HG03097 (cell line): ENCODE results near the gene SLC37A2.
"Not testable (repeated sequence)": the region's sequence is repeated elsewhere in the genome, so short reads cannot be mapped to it uniquely, and the experiment has no call there.

ENCODE experiments used
- ATAC-seq: cut with Tn5 transposase; IDR thresholded peaks from one replicate; pipeline ENCODE4 v1.9.1; 2021; ENCODE audit not compliant: unreplicated experiment, low FRiP score

Gene SLC37A2

DNA sequence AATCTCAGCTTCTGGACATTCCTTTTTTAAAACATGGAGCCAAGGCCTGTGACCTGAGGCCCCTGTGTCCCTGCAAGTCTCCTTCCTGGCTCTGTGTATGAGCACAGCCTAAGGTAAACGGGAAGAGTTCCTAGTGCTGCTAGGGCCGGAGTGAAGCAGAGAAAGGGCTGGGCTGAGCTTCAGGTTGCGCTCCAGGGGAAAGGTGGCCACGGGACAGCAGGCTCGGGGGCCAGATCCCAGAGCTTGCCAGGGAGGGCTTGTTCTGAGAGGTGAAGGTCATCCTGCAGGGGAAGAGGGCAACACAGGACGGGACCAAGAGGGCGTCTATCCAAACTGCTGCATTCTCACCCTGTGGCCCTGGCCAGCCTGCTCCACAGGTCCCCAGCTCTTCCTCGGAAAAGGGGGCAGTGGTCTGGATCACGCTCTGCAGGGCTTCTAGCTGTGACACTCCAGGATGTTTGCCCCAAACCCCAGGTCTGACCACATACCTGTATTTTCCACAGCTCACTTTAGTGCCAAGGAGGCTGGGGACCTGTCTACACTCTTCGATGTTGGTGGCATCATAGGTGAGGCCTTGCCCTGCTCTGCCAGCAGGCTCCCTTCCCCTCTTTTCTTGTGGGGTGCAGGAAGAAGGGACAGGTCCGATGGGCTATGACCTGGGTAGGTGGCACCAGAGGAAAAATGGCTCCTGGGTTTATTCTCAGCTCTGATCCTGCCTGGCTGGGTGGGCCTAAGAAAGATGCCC lies 20.4 kb downstream of the SLC37A2 start:
- ATAC-seq, result no peak

DNA sequence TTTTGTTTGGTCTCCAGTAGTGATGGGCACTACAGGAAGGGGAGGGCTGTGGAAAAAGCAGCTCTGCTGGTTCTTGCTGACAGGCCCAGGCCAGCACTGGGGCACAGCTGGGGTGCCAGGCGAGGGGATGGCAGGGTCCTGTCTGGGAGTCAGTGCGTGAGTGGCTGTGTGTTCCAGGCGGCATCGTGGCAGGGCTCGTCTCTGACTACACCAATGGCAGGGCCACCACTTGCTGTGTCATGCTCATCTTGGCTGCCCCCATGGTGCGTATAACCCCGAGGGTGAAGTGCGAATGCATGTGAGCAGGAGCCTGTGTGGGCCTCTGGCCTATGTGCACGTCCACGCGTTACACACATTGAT lies 20.9 kb downstream of the SLC37A2 start:
- ATAC-seq, result no peak

DNA sequence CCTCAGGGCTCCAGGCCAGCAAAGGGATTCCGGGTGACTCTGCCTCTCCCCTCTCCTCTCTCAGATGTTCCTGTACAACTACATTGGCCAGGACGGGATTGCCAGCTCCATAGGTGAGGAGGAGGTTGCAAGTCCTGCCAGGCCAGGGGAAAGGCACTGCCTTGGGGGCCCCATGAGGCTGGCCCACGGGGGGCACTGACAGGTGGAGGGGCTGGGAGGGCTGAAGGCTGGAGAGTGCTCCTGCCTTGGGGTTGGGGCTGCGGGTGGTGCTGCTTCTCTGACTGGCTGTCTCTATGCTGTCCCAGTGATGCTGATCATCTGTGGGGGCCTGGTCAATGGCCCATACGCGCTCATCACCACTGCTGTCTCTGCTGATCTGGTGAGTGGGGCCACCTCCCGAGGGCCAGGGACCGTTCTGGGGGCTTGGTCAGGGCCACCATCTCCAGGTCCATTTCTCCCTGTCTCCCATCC lies 21.7 kb downstream of the SLC37A2 start:
- no peak for ATAC-seq

DNA sequence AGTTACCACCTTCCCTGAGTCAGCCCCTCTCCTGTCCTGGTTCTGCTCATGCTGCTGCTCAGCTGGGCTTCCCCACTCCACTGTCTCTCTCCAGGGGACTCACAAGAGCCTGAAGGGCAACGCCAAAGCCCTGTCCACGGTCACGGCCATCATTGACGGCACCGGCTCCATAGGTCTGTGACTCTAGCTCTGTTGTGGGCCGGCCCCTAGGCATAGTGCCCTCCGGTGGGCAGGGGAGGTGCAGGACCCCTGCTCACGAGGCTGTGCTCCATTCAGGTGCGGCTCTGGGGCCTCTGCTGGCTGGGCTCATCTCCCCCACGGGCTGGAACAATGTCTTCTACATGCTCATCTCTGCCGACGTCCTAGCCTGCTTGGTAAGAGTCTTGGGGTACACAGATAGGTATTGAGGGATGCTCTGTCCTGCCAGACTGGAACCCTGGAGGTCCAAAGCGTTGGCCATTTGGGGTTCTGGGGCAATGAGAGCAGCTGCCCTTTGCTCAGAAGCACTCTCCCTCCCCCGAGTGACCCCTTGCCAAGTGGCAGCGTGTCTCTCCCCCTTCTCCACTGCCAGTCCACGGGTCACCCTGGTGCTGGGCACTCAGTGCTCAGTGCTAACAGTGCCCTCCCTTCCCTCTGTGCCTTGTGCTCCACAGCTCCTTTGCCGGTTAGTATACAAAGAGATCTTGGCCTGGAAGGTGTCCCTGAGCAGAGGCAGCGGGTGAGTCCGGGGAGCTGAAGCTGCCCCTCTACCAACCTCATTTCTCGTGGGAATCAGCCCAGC lies 22.4 kb downstream of the SLC37A2 start:
- ATAC-seq, result no peak

DNA sequence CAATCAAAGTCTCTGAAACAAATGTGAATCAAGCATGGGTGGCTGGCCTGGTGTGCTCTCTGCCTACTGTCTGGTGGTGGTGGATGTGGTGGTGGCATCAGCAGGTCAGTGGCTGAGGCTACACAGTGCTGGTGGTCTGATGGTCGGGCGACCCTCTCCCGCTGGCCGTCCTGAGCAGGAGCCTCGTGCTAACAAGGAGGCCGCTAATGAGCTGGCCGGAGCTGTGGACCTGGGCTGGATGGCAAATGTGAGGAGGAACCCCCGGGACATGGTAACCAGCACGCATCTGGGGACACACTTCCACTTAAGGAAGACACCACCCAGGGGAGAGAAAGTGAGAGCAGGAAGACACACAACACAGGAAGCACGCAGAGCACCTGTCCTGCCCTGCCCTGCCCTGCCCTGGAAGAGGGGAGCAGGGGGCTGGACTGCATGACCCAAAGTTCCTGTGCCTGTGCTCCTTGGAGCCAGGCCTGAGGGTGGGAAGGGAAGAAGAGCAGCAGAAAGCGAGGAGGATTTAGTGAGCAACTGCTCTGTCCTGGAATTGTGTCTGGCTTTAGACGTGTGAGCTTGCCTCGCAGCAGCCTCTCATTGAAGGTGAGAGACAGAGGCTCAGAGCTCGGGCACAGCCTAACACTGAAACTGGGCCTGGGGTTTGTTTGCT lies 23.7 kb downstream of the SLC37A2 start:
- no peak for ATAC-seq

DNA sequence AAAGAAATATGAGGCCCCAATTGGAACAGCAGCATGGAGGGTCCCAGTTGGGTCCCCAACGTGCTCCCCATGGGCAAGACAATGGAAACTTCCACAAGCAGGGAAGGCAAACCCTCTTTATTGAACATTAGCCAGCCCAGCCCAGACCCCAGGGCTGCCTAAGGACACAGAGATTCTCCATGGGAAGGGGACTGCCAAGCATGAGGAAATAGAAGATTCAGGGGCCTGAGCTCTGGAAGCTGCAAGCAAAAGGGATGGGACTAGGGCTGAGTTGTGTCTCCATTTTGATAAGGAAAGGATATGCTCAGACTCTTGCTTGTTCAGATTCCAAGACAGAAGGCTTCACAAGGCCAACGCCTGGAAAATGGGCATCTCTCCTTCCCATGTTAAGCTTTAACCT lies 25.0 kb downstream of the SLC37A2 start:
- ATAC-seq, result no peak

DNA sequence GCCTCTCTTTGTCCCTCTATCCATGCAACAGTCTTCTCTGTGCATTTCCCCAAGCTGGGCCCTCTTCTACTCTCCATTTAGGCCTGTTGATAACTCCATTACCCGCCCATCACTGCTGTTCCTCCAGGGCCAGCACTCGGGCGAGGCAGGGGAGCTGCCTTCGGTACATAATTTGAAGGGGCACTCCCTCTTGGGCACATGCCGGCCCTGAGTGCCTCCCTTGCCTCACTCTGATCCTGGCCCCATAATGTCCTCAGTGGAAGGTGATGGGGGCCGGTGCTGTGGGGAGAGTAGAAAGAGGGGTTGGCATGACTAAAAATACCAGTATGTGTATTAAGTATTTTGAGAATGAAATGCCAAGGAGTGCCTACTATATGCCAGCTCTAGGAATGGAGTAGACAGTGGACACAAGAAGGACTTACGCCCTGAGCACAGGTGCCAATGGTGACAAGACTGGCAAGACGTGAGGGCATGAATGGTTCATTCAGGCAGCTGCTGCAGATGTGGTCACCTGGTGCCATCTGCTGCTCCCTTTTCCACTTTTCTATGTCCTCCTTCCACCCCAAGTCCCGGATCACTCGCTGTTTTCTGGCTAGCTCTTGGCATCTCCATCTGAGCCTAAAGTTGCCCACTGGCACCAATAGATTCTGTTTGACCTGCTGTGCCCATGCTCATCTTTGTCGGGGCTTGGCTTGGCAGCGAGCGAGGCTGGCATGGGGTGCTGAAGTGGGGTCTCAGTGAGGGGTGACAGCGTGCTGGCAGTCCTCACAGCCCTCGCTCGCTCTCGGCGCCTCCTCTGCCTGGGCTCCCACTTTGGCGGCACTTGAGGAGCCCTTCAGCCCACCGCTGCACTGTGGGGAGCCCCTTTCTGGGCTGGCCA lies 25.7 kb downstream of the SLC37A2 start:
- no peak for ATAC-seq

DNA sequence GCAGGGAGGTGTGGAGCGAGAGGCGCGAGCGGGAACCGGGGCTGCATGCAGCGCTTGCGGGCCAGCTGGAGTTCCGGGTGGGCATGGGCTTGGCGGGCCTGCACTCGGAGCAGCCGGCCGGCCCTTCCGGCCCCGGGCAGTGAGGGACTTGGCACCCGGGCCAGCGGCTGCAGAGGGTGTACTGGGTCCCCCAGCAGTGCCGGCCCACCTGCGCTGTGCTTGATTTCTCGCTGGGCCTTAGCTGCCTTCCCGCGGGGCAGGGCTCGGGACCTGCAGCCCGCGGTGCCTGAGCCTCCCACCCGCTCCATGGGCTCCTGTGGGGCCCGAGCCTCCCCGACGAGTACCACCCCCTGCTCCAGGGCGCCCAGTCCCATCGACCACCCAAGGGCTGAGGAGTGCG lies 26.4 kb downstream of the SLC37A2 start:
- not testable (repeated sequence) for ATAC-seq

DNA sequence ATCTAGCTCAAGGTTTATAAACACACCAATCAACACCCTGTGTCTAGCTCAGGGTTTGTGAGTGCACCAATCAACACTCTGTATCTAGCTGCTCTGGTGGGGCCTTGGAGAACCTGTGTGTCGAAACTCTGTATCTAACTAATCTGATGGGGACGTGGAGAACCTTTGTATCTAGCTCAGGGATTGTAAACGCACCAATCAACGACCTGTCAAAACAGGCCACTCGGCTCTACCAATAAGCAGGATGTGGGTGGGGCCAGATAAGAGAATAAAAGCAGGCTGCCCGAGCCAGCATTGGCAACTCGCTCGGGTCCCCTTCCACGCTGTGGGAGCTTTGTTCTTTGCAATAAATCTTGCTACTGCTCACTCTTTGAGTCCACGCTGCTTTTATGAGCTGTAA lies 27.0 kb downstream of the SLC37A2 start:
- not testable (repeated sequence) for ATAC-seq

DNA sequence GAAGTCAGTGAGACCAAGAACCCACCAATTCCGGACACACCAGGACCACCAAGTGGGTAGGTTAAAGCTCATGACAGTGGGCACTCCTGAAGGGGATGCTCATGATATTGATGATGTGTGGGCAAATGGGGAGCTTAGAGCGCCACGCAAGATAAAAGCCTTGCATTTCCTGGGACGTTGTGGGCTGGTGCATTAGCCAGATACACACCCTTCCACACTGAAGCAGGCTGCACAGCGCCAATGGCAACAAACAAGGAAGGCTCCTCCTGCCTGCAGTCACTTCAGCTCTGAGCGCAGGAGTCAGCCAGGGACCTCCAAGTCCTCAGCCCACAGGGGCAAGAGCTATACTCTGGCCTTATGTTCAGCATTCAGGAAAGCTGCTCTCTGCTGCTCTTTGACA lies 27.7 kb downstream of the SLC37A2 start:
- ATAC-seq, result no peak

DNA sequence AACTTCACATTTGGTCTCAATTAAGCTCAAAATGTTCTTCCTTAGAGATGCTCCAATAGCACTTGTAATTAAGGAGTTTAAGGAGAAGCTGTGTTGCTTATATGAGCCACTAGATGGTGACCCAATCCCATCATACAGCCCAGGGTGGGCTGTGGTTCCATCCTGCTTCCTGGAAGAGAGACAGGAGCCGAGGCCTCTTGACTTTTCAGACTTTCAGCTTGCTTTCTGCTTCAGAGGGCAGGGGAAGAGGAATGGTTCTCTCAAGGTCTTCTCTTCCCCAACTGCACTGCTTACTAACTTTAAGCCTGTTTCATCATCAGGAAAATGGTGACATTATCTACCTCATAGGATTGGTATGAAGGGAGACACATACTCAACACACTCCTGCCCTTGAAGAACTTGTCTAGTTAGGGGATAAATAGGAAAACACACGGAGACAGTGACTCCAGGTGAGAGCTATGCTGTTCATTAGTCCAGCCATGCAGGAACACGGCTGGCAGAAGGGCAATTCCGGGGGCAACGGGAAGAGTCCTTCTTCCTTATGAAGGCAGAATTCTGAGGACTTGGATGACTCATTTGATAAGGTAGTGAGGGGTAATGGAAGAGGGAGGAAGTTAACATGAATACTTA lies 28.3 kb downstream of the SLC37A2 start:
- no peak for ATAC-seq

DNA sequence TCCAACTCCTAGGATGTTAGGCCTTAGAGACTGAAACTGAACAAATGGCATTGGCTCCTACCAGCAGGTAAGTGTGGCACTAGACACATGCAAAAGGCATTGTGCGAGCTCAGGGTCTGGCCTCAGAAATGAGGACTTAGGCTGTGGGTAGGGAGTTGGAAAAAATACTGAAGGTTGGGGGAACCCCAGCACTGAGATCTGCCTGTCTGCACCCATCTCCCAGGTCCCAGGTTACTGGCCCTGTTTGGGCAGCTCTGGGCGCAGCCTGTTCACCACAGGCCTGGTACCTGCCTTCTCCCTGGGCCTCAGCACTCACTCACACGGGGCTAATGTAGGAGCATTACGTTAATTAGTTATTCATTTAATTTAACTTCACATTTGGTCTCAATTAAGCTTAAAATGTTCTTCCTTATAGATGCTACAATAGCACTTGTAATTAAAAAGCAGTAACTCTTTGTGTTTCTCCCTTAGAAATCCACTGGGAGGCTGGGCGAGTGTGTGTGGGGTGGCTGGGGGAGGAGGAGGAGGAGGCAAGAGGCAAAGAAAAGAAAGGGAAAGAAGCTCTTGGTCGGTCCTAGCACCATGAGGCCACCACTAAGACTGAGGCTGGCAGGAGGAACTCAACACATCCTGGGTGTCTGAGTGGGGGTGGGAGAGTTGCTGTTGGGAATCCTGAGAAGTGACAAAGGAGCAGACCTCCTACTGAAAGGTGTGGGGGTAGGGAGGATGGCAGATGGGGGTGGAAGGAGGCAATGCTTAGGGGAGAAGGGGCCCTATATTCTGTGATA lies 29.0 kb downstream of the SLC37A2 start:
- ATAC-seq, result no peak

DNA sequence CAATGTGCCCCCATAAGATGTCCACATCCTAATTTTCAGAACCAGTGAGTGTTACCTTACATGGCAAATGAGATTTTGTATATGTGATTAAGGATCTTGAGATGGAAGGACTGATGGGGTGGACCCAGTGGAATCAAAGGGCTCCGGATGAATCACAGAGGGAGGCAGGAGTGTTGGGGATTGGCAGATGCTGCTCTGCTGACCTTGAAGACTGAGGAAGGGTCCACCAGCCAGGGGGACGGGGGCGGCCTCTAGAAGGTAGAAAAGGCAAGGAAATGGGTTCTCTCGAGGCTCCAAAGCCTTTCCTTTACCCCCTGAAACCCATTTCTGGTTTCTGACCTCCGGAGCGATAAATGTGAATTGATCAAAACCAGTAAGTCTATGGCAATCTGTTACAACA lies 29.6 kb downstream of the SLC37A2 start:
- no peak for ATAC-seq

DNA sequence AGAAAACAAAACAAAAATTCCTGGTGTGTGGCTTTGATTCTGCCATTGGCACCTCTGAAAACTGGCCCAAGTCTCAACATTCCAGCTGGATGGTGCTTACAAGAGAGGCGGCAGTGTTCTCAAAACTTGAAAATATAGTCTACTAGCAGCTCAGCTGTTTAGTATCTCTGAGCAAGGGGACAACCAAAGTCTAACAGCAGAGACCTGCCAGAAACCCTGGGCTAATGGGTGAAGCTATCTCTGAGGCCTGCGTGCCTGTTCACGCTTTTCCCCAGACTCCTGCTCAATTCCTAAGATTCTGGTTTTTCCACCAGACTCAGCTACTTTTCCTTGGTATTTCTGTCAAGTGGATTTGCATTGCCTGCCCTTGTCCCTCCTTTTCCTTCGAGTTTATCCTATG lies 30.4 kb downstream of the SLC37A2 start:
- no peak for ATAC-seq

DNA sequence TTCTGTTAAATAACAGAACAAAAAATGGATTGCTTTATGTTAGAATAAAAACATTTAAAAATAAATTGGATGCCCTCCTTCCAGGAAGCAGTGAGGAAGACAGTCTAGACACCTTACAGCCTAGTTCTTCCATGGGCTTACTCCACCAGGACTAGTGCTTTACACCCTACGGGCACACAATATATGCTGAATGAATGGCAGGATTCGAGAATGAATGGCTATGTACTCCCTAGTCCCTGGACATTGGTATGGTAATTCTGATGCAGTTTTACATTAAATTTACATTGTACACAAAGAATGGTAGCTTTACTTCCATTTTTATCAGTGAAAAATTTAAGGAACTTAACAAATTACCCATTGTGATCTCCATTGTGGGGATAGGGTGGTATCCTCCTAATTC lies 31.6 kb downstream of the SLC37A2 start:
- no peak for ATAC-seq

DNA sequence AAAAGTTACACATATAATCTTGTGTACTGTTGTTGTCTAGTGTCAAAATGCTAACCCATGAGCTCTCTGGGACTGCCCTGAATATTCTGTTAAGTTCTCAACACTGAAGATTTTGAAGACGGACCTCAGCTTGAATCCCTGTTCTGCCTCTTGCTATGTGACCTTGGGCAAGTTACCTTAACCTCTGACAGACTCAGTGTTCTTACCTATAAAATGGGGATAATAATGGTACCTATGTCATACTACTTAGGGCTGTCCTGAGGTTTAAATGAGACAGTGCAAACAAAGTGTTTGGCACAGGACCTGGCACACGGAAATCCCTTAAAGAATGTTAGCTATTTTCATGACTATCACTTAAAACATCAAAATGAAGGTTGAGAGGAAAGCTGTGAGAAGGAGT lies 37.0 kb downstream of the SLC37A2 start:
- ATAC-seq, result no peak

DNA sequence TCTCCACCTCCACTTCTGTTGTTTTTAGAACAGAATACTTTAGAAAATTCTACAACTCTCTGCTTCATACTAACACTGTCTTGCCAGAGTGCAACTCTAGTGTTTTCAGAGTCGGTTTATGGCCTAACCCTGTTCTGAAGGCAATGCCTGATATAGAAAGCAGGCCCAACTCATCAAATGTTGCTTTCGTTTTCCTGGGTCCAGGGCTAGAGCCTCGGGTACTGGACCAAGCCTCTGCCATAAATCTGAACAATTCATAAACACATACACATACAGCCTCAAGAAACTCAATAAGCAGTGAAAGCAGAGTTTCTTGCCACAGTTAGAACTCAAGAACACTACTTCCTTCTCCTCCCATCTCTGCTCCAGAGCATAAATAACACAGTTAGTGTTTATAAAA lies 38.5 kb downstream of the SLC37A2 start:
- ATAC-seq, result no peak

DNA sequence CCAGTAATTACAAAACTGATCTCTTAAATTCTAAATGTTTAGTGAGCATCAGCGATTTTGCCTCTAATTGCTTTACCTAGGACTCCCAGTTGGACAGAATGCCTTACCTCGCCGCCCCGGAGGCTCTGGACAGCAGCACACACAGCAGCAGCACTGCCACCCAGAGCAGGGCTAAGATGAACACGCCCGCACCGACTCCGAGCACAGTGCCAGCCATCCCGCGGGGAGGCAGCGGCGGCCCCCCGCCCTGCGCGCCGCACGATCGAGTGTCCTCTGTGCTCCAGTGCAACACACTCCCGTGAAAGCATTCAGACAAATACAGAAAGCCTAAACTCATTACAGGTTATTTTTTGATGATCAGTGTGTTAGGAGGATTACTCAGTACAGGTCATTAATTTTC lies 38.9 kb downstream of the SLC37A2 start:
- ATAC-seq, result no peak

DNA sequence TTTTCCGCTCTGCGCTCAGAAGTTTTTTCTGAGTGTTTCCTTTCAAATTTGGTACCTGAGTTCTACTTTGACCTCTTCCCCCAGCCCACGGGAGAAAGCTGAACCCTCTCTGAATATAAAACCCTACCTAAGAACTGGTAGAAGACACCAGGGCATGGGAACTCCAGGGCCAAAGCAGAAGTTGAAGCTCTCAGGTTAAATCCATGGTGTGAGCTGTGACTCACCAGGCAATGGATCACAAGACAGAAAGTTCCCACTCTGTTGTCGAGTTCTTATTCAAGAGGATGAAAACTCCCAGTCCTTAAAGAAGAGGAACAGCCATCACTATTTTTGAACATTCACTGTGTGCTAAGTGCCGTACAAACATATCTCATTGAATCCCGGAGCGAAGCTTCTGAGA lies 39.4 kb downstream of the SLC37A2 start:
- ATAC-seq, result no peak
